Panc1 (cell line): ENCODE results near the gene PALM2AKAP2.

ENCODE experiments used
- CTCF ChIP-seq: fragments of 450-650 bp; IDR thresholded peaks from 2 replicates; pipeline ENCODE4 v1.5.1; 2017; ENCODE audit warnings: mild to moderate bottlenecking
- POLR2AphosphoS5 ChIP-seq: IDR thresholded peaks from 2 replicates; pipeline ENCODE4 v1.6.1; 2012; ENCODE audit warnings: mild to moderate bottlenecking, low read depth, low read length, moderate library complexity
- TCF7L2 ChIP-seq: IDR thresholded peaks from 2 replicates; pipeline ENCODE4 v1.6.1; 2011; ENCODE audit warnings: mild to moderate bottlenecking, low read depth, low read length, inconsistent platforms

GRCh38 chr9:109797509-109797908 is 17.5 kb downstream of the PALM2AKAP2 start:
- TF ChIP-seq CTCF (no peak), TCF7L2 (no peak), POLR2AphosphoS5 (no peak)
